ENCODE measurements around the gene PDK4. TPM values are rescaled to one million over a fixed set of nuclear protein-coding genes. Genes with fewer than 3 reads are reported as not detected.

The PDK4 gene
- polyA plus RNA-seq, 3 donors, result 2.2 to 26.0 (median 12.4) TPM

DNA sequence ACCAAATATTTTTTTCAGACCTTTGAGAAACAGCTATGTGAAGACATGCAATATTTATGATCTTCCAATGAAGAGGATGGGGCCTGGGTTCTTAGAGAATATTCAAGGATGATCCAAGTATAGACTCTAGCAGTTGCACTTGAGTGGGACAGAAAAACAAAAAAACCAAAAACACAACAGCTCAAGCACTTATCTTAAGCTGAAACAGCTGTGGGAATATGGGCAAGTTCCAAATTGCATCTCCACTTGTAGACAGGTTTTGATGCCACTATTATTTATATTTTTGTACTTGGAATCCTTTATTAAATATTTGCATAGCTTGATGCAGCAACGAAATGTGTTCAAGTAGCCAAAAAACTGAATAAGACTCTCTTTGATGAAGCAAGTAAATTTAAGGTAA lies 2.2 kb upstream of the PDK4 start:
- Mint-ChIP-seq H3K36me3 (peaks cover 3 to 8% of the 10 kb centered on the region in 2 donors), H3K27ac (peak overlapping the region in 1 of 7 donors; percentile 43), H3K4me1 (peaks cover 63% of the 10 kb centered on the region), H3K4me3 (no peak overlapping the region), H3K9me3 (peaks cover 0 to 2% (median 0%) of the 10 kb centered on the region in 7 donors), H3K27me3 (ENCODE audit: low read depth in 3 of 3) (no peaks in the 10 kb centered on the region)
- H3K4me2 ChIP-seq (replicated peaks; ENCODE audit: extremely low read depth, low read length, poor library complexity, severe bottlenecking), result no peak overlapping the region
- H3K27ac ChIP-seq (ENCODE audit: low read depth in 1 of 2, low read length in 2 of 2), result no peak overlapping the region
- peaks cover 54 to 58% of the 10 kb centered on the region in 2 donors for H3K4me1 ChIP-seq (ENCODE audit: control insufficient read depth in 1 of 2, insufficient read depth in 2 of 2, low read length in 2 of 2)
- no peak overlapping the region for H2AFZ ChIP-seq (ENCODE audit: insufficient read depth, low read depth, low read length, poor library complexity, severe bottlenecking)
- TF ChIP-seq, protein P1, sequence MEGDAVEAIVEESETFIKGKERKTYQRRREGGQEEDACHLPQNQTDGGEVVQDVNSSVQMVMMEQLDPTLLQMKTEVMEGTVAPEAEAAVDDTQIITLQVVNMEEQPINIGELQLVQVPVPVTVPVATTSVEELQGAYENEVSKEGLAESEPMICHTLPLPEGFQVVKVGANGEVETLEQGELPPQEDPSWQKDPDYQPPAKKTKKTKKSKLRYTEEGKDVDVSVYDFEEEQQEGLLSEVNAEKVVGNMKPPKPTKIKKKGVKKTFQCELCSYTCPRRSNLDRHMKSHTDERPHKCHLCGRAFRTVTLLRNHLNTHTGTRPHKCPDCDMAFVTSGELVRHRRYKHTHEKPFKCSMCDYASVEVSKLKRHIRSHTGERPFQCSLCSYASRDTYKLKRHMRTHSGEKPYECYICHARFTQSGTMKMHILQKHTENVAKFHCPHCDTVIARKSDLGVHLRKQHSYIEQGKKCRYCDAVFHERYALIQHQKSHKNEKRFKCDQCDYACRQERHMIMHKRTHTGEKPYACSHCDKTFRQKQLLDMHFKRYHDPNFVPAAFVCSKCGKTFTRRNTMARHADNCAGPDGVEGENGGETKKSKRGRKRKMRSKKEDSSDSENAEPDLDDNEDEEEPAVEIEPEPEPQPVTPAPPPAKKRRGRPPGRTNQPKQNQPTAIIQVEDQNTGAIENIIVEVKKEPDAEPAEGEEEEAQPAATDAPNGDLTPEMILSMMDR (IDR thresholded peaks at IDR 0.05), result no peak
- no peak overlapping the region for H3K4me3 ChIP-seq (replicated peaks in 1 of 3; ENCODE audit: low read depth in 2 of 3, low read length in 3 of 3)
- H3K79me2 ChIP-seq (ENCODE audit: insufficient read depth, low read length), result peaks cover 33% of the 10 kb centered on the region
- peaks cover 9 to 15% of the 10 kb centered on the region in 2 donors for H3K36me3 ChIP-seq (replicated peaks in 1 of 2; ENCODE audit: control insufficient read depth in 1 of 2, insufficient read depth in 2 of 2, low read length in 2 of 2)
- DNase-seq, result no peak
- H3K9me3 ChIP-seq (replicated peaks in 1 of 2; ENCODE audit: control insufficient read depth in 1 of 2, insufficient read depth in 1 of 2, low read length in 2 of 2), result no peaks in the 10 kb centered on the region
- H3K27me3 ChIP-seq (ENCODE audit: control insufficient read depth in 2 of 2, insufficient read depth in 2 of 2, low read length in 2 of 2), result no peaks in the 10 kb centered on the region
- WGBS (ENCODE audit: insufficient coverage), result no CpG with 5 or more reads among the region's 1 CpG
- no peak overlapping the region for H3K9ac ChIP-seq (ENCODE audit: insufficient read depth, low read length, poor library complexity, severe bottlenecking)
- intact Hi-C loops (cut with micrococcal nuclease), result loop anchor here in 1 of 2 donors (5.0 kb wide), 2 partner anchors 34 to 94 kb away; no protein-coding TSS in a partner anchor
- peaks cover 21% of the 10 kb centered on the region for H4K20me1 ChIP-seq (ENCODE audit: insufficient read depth, low read length)

DNA sequence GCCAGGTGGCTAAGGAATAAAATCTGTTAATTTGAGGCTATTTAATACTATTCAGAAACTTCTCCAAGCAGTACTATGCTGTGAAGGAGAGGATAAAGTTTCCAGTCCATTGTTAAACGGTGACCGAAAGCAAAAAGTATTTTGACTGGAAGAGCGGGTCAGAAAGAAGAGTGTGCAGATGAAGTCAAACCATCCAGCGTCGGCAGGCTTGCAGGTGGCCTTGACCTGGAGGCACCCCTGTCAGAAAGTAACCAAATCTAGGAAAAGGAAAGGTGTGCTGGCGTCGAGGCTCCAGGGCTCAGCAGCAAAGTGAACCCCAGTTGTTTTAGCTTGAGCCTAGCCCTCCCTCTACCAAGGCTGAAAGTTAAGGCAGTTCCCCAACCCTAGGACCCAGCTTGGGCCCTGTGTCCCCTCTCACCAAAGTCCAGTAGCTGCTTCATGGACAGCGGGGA lies 544 bp downstream of the PDK4 start:
- H3K27me3 ChIP-seq (ENCODE audit: control insufficient read depth in 2 of 2, insufficient read depth in 2 of 2, low read length in 2 of 2), result no peaks in the 10 kb centered on the region
- no peaks in the 10 kb centered on the region for H3K9me3 Mint-ChIP-seq
- H3K27ac Mint-ChIP-seq, result peak overlapping the region; percentile 92 to 97 (median 95)
- peaks cover 38% of the 10 kb centered on the region for H3K79me2 ChIP-seq (ENCODE audit: insufficient read depth, low read length)
- no peaks in the 10 kb centered on the region for H3K27me3 Mint-ChIP-seq (ENCODE audit: low read depth in 3 of 3)
- H3K4me1 Mint-ChIP-seq, result peaks cover 54% of the 10 kb centered on the region
- peak overlapping the region; percentile 58 to 88 (median 84) for H3K4me3 ChIP-seq (replicated peaks in 1 of 3; ENCODE audit: low read depth in 2 of 3, low read length in 3 of 3)
- WGBS (ENCODE audit: insufficient coverage), result 54% methylated on average over 6 of the region's 8 CpGs
- H3K9ac ChIP-seq (ENCODE audit: insufficient read depth, low read length, poor library complexity, severe bottlenecking), result peak overlapping the region; percentile 85
- peak overlapping the region; percentile 94 for H2AFZ ChIP-seq (ENCODE audit: insufficient read depth, low read depth, low read length, poor library complexity, severe bottlenecking)
- H3K4me2 ChIP-seq (replicated peaks; ENCODE audit: extremely low read depth, low read length, poor library complexity, severe bottlenecking), result peak overlapping the region; percentile 77
- H3K9me3 ChIP-seq (replicated peaks in 1 of 2; ENCODE audit: control insufficient read depth in 1 of 2, insufficient read depth in 1 of 2, low read length in 2 of 2), result no peaks in the 10 kb centered on the region
- TF ChIP-seq, protein P1 (IDR thresholded peaks at IDR 0.05), result no peak
- peak overlapping the region; percentile 74 to 87 for H3K27ac ChIP-seq (ENCODE audit: low read depth in 1 of 2, low read length in 2 of 2)
- peaks cover 23 to 32% of the 10 kb centered on the region in 2 donors for H3K36me3 Mint-ChIP-seq
- no peak for DNase-seq
- peaks cover 37 to 42% of the 10 kb centered on the region in 2 donors for H3K36me3 ChIP-seq (replicated peaks in 1 of 2; ENCODE audit: control insufficient read depth in 1 of 2, insufficient read depth in 2 of 2, low read length in 2 of 2)
- H3K4me3 Mint-ChIP-seq, result peak overlapping the region; percentile 96 to 99
- H3K4me1 ChIP-seq (ENCODE audit: control insufficient read depth in 1 of 2, insufficient read depth in 2 of 2, low read length in 2 of 2), result peaks cover 44 to 62% of the 10 kb centered on the region in 2 donors
- intact Hi-C loops (cut with micrococcal nuclease), result loop anchor here in 1 of 2 donors (1.0 to 5.0 kb wide), 3 partner anchors 24 to 97 kb away; no protein-coding TSS in a partner anchor
- peaks cover 48% of the 10 kb centered on the region for H4K20me1 ChIP-seq (ENCODE audit: insufficient read depth, low read length)

Measured in CD14-positive monocyte (primary cell).